Parathyroid adenoma (tissue), 2 donors: ENCODE results near the gene CHAF1A.

Experiments
- H2AFZ ChIP-seq: fragments of 300-600 bp; sonication (generic); one replicate; pipeline ENCODE4 v1.7.0; 2017; ENCODE audit warnings: antibody characterized with exemption, mild to moderate bottlenecking
- H3K27ac ChIP-seq: fragments of 300-600 bp; sonication (generic); one replicate; pipeline ENCODE4 v1.7.0; 2017
- H3K27me3 ChIP-seq: fragments of 300-600 bp; sonication (generic); one replicate; pipeline ENCODE4 v1.7.0; 2017; ENCODE audit warnings: low read length; ENCODE audit not compliant: control insufficient read depth, insufficient read depth
- H3K36me3 ChIP-seq: fragments of 300-600 bp; sonication (generic); one replicate; pipeline ENCODE4 v1.7.0; 2017; ENCODE audit warnings: low read length; ENCODE audit not compliant: control insufficient read depth, insufficient read depth
- H3K4me1 ChIP-seq: fragments of 300-600 bp; sonication (generic); one replicate; pipeline ENCODE4 v1.7.0; 2017; ENCODE audit warnings: control low read depth
- H3K4me2 ChIP-seq: fragments of 300-600 bp; sonication (generic); one replicate; pipeline ENCODE4 v1.7.0; 2017; ENCODE audit warnings: low read length
- H3K4me3 ChIP-seq: fragments of 300-600 bp; sonication (generic); one replicate; pipeline ENCODE4 v1.7.0; 2017; ENCODE audit warnings: low read depth, low read length
- H3K79me2 ChIP-seq: fragments of 300-600 bp; sonication (generic); one replicate; pipeline ENCODE4 v1.7.0; 2017; ENCODE audit warnings: control low read depth
- H3K9ac ChIP-seq: fragments of 300-600 bp; sonication (generic); one replicate; pipeline ENCODE4 v1.7.0; 2017; ENCODE audit warnings: mild to moderate bottlenecking
- H3K9me3 ChIP-seq: fragments of 300-600 bp; sonication (generic); one replicate; pipeline ENCODE4 v1.7.0; 2017; ENCODE audit warnings: low read length; ENCODE audit not compliant: control insufficient read depth
- CTCF ChIP-seq: fragments of 300-600 bp; sonication (generic); IDR thresholded peaks from one replicate; pipeline ENCODE4 v1.7.0; 2017; ENCODE audit warnings: antibody characterized with exemption, mild to moderate bottlenecking
- donor health status: primary hyperparathyroidism.

The CHAF1A gene

GRCh38 chr19:4429256-4429655, 26.8 kb downstream of the CHAF1A start:
- Histone ChIP-seq H3K9me3 (no peaks in the 10 kb centered on the region), H3K79me2 (no peaks in the 10 kb centered on the region), H3K27ac (no peak overlapping the region), H3K4me1 (no peaks in the 10 kb centered on the region), H3K9ac (no peak overlapping the region), H3K4me2 (no peak overlapping the region), H3K4me3 (no peak overlapping the region), H3K27me3 (no peaks in the 10 kb centered on the region), H2AFZ (no peak overlapping the region), H3K36me3 (no peaks in the 10 kb centered on the region)
- TF ChIP-seq CTCF, result no peak

- Histone ChIP-seq H2AFZ (no peak overlapping the region), H3K4me1 (no peaks in the 10 kb centered on the region), H3K36me3 (no peaks in the 10 kb centered on the region), H3K9me3 (no peaks in the 10 kb centered on the region), H3K79me2 (no peaks in the 10 kb centered on the region), H3K4me2 (no peak overlapping the region), H3K27me3 (no peaks in the 10 kb centered on the region), H3K27ac (no peak overlapping the region), H3K9ac (no peak overlapping the region), H3K4me3 (no peak overlapping the region)
- no peak for TF ChIP-seq CTCF
These were observed 27.3 kb downstream of the CHAF1A start for GRCh38 chr19:4429771-4430171.

- Histone ChIP-seq H3K27ac (no peak overlapping the region), H2AFZ (no peak overlapping the region), H3K4me1 (no peaks in the 10 kb centered on the region), H3K9ac (no peak overlapping the region), H3K4me2 (no peak overlapping the region), H3K27me3 (no peaks in the 10 kb centered on the region), H3K79me2 (no peaks in the 10 kb centered on the region), H3K4me3 (no peak overlapping the region), H3K9me3 (no peaks in the 10 kb centered on the region), H3K36me3 (no peaks in the 10 kb centered on the region)
- no peak for TF ChIP-seq CTCF
These were observed 28.3 kb downstream of the CHAF1A start for GRCh38 chr19:4430760-4431159.

GRCh38 chr19:4431296-4431695, 28.9 kb downstream of the CHAF1A start:
- no peak overlapping the region for H3K9ac ChIP-seq
- no peak for TF ChIP-seq CTCF
- H3K4me1 ChIP-seq, result no peaks in the 10 kb centered on the region
- H3K4me3 ChIP-seq, result no peak overlapping the region
- H3K36me3 ChIP-seq, result no peaks in the 10 kb centered on the region
- H2AFZ ChIP-seq, result no peak overlapping the region
- H3K27me3 ChIP-seq, result no peaks in the 10 kb centered on the region
- H3K27ac ChIP-seq, result no peak overlapping the region
- no peaks in the 10 kb centered on the region for H3K79me2 ChIP-seq
- no peaks in the 10 kb centered on the region for H3K9me3 ChIP-seq
- no peak overlapping the region for H3K4me2 ChIP-seq

- H3K79me2 ChIP-seq, result no peaks in the 10 kb centered on the region
- TF ChIP-seq CTCF, result no peak
- H2AFZ ChIP-seq, result no peak overlapping the region
- no peaks in the 10 kb centered on the region for H3K4me1 ChIP-seq
- no peaks in the 10 kb centered on the region for H3K36me3 ChIP-seq
- H3K27ac ChIP-seq, result no peak overlapping the region
- H3K4me3 ChIP-seq, result no peak overlapping the region
- H3K9ac ChIP-seq, result no peak overlapping the region
- H3K4me2 ChIP-seq, result no peak overlapping the region
- H3K27me3 ChIP-seq, result no peaks in the 10 kb centered on the region
- H3K9me3 ChIP-seq, result no peaks in the 10 kb centered on the region
These were observed 29.6 kb downstream of the CHAF1A start for GRCh38 chr19:4431808-4432674.
